ENCODE results near the gene C12orf57.

DNA sequence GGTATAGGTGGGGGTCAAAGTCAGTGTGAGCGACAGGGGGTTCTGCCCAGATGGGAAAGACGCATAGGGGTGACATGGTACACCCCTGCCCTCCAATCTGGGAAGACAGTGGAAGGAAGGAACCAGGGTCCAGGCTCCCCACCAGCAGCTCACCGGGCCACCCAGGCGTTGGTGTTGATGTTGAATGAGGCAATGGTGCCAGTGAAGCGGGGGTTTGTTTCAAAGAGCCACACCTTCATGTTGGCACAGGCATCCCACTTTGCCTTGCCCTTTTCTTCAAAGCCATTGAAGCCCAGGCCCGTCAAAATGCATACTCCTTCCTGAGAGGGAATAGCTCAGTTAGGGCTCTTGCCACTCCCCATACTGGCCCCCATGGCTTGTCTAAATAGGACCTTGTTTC is 34.4 kb downstream of the C12orf57 start:
- TF ChIP-seq, protein P1, sequence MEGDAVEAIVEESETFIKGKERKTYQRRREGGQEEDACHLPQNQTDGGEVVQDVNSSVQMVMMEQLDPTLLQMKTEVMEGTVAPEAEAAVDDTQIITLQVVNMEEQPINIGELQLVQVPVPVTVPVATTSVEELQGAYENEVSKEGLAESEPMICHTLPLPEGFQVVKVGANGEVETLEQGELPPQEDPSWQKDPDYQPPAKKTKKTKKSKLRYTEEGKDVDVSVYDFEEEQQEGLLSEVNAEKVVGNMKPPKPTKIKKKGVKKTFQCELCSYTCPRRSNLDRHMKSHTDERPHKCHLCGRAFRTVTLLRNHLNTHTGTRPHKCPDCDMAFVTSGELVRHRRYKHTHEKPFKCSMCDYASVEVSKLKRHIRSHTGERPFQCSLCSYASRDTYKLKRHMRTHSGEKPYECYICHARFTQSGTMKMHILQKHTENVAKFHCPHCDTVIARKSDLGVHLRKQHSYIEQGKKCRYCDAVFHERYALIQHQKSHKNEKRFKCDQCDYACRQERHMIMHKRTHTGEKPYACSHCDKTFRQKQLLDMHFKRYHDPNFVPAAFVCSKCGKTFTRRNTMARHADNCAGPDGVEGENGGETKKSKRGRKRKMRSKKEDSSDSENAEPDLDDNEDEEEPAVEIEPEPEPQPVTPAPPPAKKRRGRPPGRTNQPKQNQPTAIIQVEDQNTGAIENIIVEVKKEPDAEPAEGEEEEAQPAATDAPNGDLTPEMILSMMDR (IDR thresholded peaks at IDR 0.05) = no peak
- TF ChIP-seq ZFX (IDR thresholded peaks at IDR 0.05; ENCODE audit: borderline replicate concordance) = no peak
